HCT116 (cell line): ENCODE data around the gene TMCC1. TPM values are rescaled to one million over a fixed set of nuclear protein-coding genes. Genes with fewer than 3 reads are reported as not detected.

Experiments
- ATAC-seq: fragments of 200-7000 bp; cut with Tn5 transposase; 2 replicates; pipeline ENCODE4 v1.9.1; 2020; ENCODE audit warnings: mild to moderate bottlenecking, moderate library complexity
- BruUV-seq: library from RNA; stranded (reverse); fragments of 400-500 nt; replicated peaks from 2 replicates; lab custom pipeline; 2021; lab: Mats Ljungman, UMichigan
- CTCF ChIA-PET: fragments of 300-600 bp; sonication (Branson Sonifier 250); formaldehyde crosslinking; loops from one replicate; lab custom pipeline; 2021; ENCODE audit warnings: antibody characterized with exemption; lab: Charles Lee
- POLR2A ChIA-PET: fragments of 300-600, 350-600 bp; sonication (Branson Sonifier 250); formaldehyde crosslinking; loops from one replicate; lab custom pipeline; 2021; ENCODE audit warnings: antibody characterized with exemption; lab: Charles Lee
- RAD21 ChIA-PET, 2 experiments: fragments of 300-600 bp; sonication (Branson Sonifier 250); formaldehyde crosslinking; loops; one replicate each; lab custom pipeline; 2023; ENCODE audit warnings: low total read pairs in 2 of 2; ENCODE audit not compliant: uncharacterized antibody in 2 of 2, unreplicated experiment in 2 of 2, low non-redundant PET in 1 of 2; lab: Charles Lee
- DNase-seq: peaks from one replicate; pipeline ENCODE4 v3.0.0-alpha.2; 2010; ENCODE audit warnings: low read depth, low spot score
- H2AFZ ChIP-seq: fragments of 200-600 bp; shearing (Covaris generic), sonication (generic); 2 replicates; pipeline ENCODE4 v1.6.1; 2017; ENCODE audit warnings: low read depth, mixed run types, mixed read lengths, antibody characterized with exemption, low read length; ENCODE audit not compliant: poor library complexity, severe bottlenecking
- H3K27ac ChIP-seq: 2 replicates; pipeline ENCODE4 v1.5.1; 2012; ENCODE audit warnings: low read depth, low read length
- H3K27me3 ChIP-seq: fragments of 200-600 bp; sonication (generic); 2 replicates; pipeline ENCODE4 v1.6.1; 2016; ENCODE audit warnings: mixed run types, low read length, mixed read lengths; ENCODE audit not compliant: insufficient read depth
- H3K36me3 ChIP-seq, 2 experiments: fragments of 200-500 bp in 1 of 2; fragments of 200-600 bp in 1 of 2; sonication (Bioruptor generic) in 1 of 2; sonication (generic) in 1 of 2; 2 replicates each; pipeline versions ENCODE4 v1.5.1 to v1.6.1; 2014 to 2016; ENCODE audit warnings: low read length in 2 of 2, inconsistent platforms in 1 of 2, mixed read lengths in 1 of 2, mixed run types in 1 of 2; ENCODE audit not compliant: insufficient read depth in 2 of 2, control insufficient read depth in 1 of 2
- H3K4me1 ChIP-seq, 2 experiments: fragments of 200-600 bp in 1 of 2; sonication (generic) in 1 of 2; 2 replicates each; pipeline versions ENCODE4 v1.5.1 to v1.6.1; 2012 to 2017; ENCODE audit warnings: low read length in 2 of 2, inconsistent platforms in 1 of 2, mild to moderate bottlenecking in 1 of 2, mixed read lengths in 1 of 2, mixed run types in 1 of 2, moderate library complexity in 1 of 2; ENCODE audit not compliant: insufficient read depth in 2 of 2, control insufficient read depth in 1 of 2
- H3K4me2 ChIP-seq: fragments of 200-600 bp; sonication (generic); 2 replicates; pipeline ENCODE4 v1.6.1; 2017; ENCODE audit warnings: mixed run types, low read length, mixed read lengths
- H3K4me3 ChIP-seq, 2 experiments: fragments of 200-600 bp in 1 of 2; sonication (generic) in 1 of 2; replicated peaks in 1 of 2; 2 replicates each; pipeline ENCODE4 v1.5.1; 2011 to 2016; ENCODE audit warnings: low read length in 2 of 2, control low read depth in 1 of 2, low read depth in 1 of 2, mild to moderate bottlenecking in 1 of 2, mixed read lengths in 1 of 2, mixed run types in 1 of 2
- H3K79me2 ChIP-seq: fragments of 200-600 bp; sonication (generic); 2 replicates; pipeline ENCODE4 v1.6.1; 2017; ENCODE audit warnings: mild to moderate bottlenecking, mixed run types, low read length, moderate library complexity, mixed read lengths; ENCODE audit not compliant: insufficient read depth
- H3K9ac ChIP-seq: fragments of 200-600 bp; sonication (generic); 2 replicates; pipeline ENCODE4 v1.6.1; 2016; ENCODE audit warnings: low read length, mixed read lengths
- H3K9me2 ChIP-seq: fragments of 200-600 bp; sonication (generic), shearing (Covaris generic); 2 replicates; pipeline ENCODE4 v1.6.1; 2017; ENCODE audit warnings: mixed run types, mild to moderate bottlenecking, moderate library complexity; ENCODE audit not compliant: insufficient read depth
- H3K9me3 ChIP-seq, 2 experiments: fragments of 200-500 bp in 1 of 2; fragments of 200-600 bp in 1 of 2; sonication (Bioruptor generic) in 1 of 2; sonication (generic) in 1 of 2; 2 replicates each; pipeline ENCODE4 v1.6.1; 2014 to 2017; ENCODE audit warnings: low read length in 2 of 2, mixed read lengths in 2 of 2, inconsistent platforms in 1 of 2, low read depth in 1 of 2, mild to moderate bottlenecking in 1 of 2, mixed run types in 1 of 2, moderate library complexity in 1 of 2; ENCODE audit not compliant: control insufficient read depth in 1 of 2, insufficient read depth in 1 of 2
- H4K20me1 ChIP-seq: fragments of 200-600 bp; sonication (generic), shearing (Covaris generic); 2 replicates; pipeline ENCODE4 v1.6.1; 2017; ENCODE audit warnings: mixed run types, mild to moderate bottlenecking, moderate library complexity; ENCODE audit not compliant: insufficient read depth
- ATF3 ChIP-seq: IDR thresholded peaks from 2 replicates; pipeline ENCODE4 v1.6.1; 2012
- CTCF ChIP-seq, 3 experiments: fragments of 200-600 bp in 1 of 3; sonication (generic) in 1 of 3; IDR thresholded peaks in 2 of 3; conservative IDR thresholded peaks in 1 of 3; 2 replicates each; pipeline ENCODE4 v1.5.1; 2012 to 2017; ENCODE audit warnings: low read depth in 2 of 3, low read length in 2 of 3, antibody characterized with exemption in 1 of 3, borderline replicate concordance in 1 of 3, control low read depth in 1 of 3, mild to moderate bottlenecking in 1 of 3, mixed read lengths in 1 of 3, mixed run types in 1 of 3, moderate library complexity in 1 of 3; ENCODE audit not compliant: insufficient read depth in 1 of 3
- ELF1 ChIP-seq: IDR thresholded peaks from 2 replicates; pipeline ENCODE4 v1.6.1; 2012; ENCODE audit warnings: low read depth, borderline replicate concordance
- EZH2phosphoT487 ChIP-seq: fragments of 200-600 bp; IDR thresholded peaks from 2 replicates; pipeline ENCODE4 v1.6.1; 2018; ENCODE audit warnings: antibody characterized with exemption, borderline replicate concordance
- POLR2A ChIP-seq: IDR thresholded peaks from 2 replicates; pipeline ENCODE4 v1.7.0; 2011; ENCODE audit warnings: borderline replicate concordance; ENCODE audit not compliant: insufficient read depth, insufficient read length; ENCODE audit errors: extremely low read depth
- POLR2AphosphoS5 ChIP-seq: IDR thresholded peaks from 2 replicates; pipeline ENCODE4 v1.6.1; 2011; ENCODE audit warnings: mild to moderate bottlenecking, low read depth, low read length, moderate library complexity
- RAD21 ChIP-seq: IDR thresholded peaks from 2 replicates; pipeline ENCODE4 v1.6.1; 2012; ENCODE audit warnings: low read depth, mild to moderate bottlenecking
- SIN3A ChIP-seq: IDR thresholded peaks from 2 replicates; pipeline ENCODE4 v1.6.1; 2012; ENCODE audit warnings: low read depth
- SP1 ChIP-seq: IDR thresholded peaks from 2 replicates; pipeline ENCODE4 v1.6.1; 2012; ENCODE audit warnings: low read depth
- SRF ChIP-seq: IDR thresholded peaks from 2 replicates; pipeline ENCODE4 v1.6.1; 2012; ENCODE audit warnings: low read depth
- TCF7L2 ChIP-seq: IDR thresholded peaks from 2 replicates; pipeline ENCODE4 v1.7.0; 2011; ENCODE audit warnings: borderline replicate concordance, inconsistent platforms; ENCODE audit not compliant: insufficient read depth, insufficient read length; ENCODE audit errors: extremely low read depth
- YY1 ChIP-seq: IDR thresholded peaks from 2 replicates; pipeline ENCODE4 v1.6.1; 2011; ENCODE audit warnings: low read length, low read depth, moderate library complexity, mild to moderate bottlenecking; ENCODE audit not compliant: insufficient replicate concordance; ENCODE audit errors: extremely low read depth
- ZBTB33 ChIP-seq: IDR thresholded peaks from 2 replicates; pipeline ENCODE4 v1.6.1; 2011; ENCODE audit warnings: mild to moderate bottlenecking, low read length, moderate library complexity; ENCODE audit not compliant: insufficient replicate concordance; ENCODE audit errors: extremely low read depth
- ZNF274 ChIP-seq: fragments of 200-500 bp; sonication (Bioruptor generic); IDR thresholded peaks from 2 replicates; pipeline ENCODE4 v1.6.1; 2014; ENCODE audit warnings: mild to moderate bottlenecking, low read depth, low read length, inconsistent platforms
- intact Hi-C: fragments of 100-400 bp; cut with micrococcal nuclease; formaldehyde crosslinking; loops from 2 replicates; pipeline ENCODE4 v1.10.0; 2022
- total RNA-seq: library from RNA; stranded (reverse); gene quantifications from one replicate; pipeline ENCODE4 v1.2.1, GENCODE V29; 2021; ENCODE audit not compliant: unreplicated experiment

TMCC1 gene
- total RNA-seq, 1 experiment from 2014 or later: 32.5 TPM

- Histone ChIP-seq H3K36me3 (no peaks in the 10 kb centered on the region), H4K20me1 (no peaks in the 10 kb centered on the region), H3K4me1 (no peaks in the 10 kb centered on the region), H3K9me2 (no peaks in the 10 kb centered on the region), H3K9me3 (peaks cover 19 to 26% of the 10 kb centered on the region in 2 experiments; a peak in 3 of 4 replicates), H3K4me3 (no peak overlapping the region), H3K79me2 (no peaks in the 10 kb centered on the region), H3K4me2 (no peak overlapping the region), H2AFZ (no peak overlapping the region), H3K9ac (no peak overlapping the region), H3K27me3 (no peaks in the 10 kb centered on the region), H3K27ac (no peak overlapping the region)
- ChIA-PET POLR2A (interaction anchor here (0.6 kb wide), 1 partner anchor 602 kb away, joined by 5 read pairs; no protein-coding TSS in a partner anchor), CTCF (no interaction called here), RAD21 (no interaction called here)
- ATAC-seq (no peak), DNase-seq (no peak)
- intact Hi-C loops: no loop called here
- no TSS peak for BruUV-seq
- TF ChIP-seq RAD21 (no peak), ZNF274 (no peak), SP1 (no peak), SIN3A (no peak), ELF1 (no peak), ATF3 (no peak), SRF (no peak), ZBTB33 (no peak), CTCF (IDR thresholded peaks at IDR 0.05 in 2 of 3, conservative IDR thresholded peaks at IDR 0.05 in 1 of 3; ENCODE audit: borderline replicate concordance in 1 of 3, insufficient read depth in 1 of 3, low read depth in 2 of 3, low read length in 2 of 3) (no peak), YY1 (no peak), TCF7L2 (no peak), POLR2AphosphoS5 (no peak), POLR2A (no peak), EZH2phosphoT487 (no peak)
Measured at GRCh38 chr3:129918461-129918860, 24.9 kb upstream of the TMCC1 start.
